Hematopoietic multipotent progenitor cell treated with erythropoietin and hydrocortisone succinate and interleukin-3 and kit ligand, for 4 days (in vitro differentiated cells): ENCODE data around the gene SLC25A14.

Experiments used
- DNase-seq: peaks from one replicate; pipeline ENCODE4 v3.0.0-alpha.2; 2015

Gene SLC25A14

GRCh38 chrX:130385520-130385919 is 45.8 kb downstream of the SLC25A14 start, which contains the start of gene GPR119:
GPR119 (minus strand) TSS chrX:130385674; CDS start chrX:130385447, 227 bp downstream.
- DNase-seq = no peak

GRCh38 chrX:130386408-130386808 is 46.7 kb downstream of the SLC25A14 start:
- DNase-seq = no peak

DNA sequence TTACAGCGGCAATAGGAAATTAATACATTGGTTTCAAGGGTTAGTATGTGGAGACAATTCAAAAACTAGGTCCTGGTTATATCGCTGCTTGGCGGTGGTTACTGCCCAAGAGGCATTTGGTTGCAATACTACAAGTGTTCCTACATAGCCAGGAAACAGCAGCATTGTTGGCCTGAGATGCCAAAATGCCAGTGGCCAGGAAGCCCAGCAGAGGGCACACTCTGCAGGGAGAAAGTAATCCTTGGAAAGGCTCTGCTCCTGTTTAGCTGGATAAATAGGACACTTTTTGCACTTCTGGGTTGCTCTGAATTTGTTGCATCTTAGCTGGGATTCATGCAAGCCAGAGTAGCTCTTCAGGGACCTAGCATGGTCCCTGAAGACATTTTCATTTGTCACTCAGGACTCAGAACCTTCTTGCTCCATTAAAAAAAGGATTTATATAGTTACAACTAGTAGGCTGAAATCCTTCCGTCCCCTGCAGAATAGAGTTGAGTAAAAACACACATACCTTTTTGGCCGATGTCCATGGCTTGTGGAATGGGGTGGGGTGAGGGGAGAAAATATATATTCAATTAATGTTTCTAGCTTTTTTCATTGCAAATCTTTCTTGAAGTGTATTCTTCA is 53.8 kb downstream of the SLC25A14 start:
- DNase-seq = peak; percentile 51

- no peak for DNase-seq
These were observed 55.6 kb downstream of the SLC25A14 start for GRCh38 chrX:130395341-130395740.

DNA sequence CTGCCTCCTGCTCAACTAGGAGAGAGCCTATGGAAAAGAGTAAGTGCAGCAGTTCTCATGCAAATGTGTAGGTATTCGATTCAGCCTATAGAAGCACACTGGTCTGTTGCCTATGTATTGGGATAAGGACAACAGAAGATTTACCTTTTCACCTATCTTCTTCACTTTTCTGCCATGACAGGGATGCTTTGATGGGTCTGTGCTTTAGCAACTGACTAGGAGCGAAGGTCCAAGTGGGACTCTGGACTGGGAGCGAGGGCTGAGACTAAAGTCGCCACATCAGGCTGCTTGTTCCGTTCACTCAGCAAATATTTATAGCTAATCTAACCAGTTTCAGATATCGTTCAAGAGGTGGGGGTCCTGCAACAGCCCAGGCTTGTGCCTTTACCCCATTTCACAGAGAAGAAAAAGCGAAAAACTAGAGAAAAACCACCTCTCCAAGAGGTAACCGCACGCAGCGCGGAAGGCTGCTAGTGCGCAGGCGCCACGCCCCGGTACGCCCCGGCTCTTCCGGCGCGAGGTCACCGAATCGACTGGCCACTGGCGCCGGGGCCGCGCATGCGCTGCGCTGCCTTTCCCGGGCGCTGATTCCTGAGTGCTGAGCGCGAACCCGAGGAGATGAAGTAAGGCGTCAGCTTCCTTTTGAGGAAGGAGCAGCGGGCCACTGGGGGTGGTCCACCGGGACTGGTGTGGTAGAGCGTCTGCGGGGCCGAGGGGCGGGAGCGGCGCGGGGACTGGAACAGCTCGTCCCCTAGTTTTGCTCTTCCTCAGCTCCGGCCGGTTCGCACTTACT is 61.9 kb downstream of the SLC25A14 start, which contains the start of gene RBMX2:
TSS of gene RBMX2 (plus strand) at position 573 of the 793 bp plus-strand sequence. CDS start at position 619, 46 bp downstream.
- peak; percentile 87 for DNase-seq

- no peak for DNase-seq
These were observed 62.5 kb downstream of the SLC25A14 start for GRCh38 chrX:130402208-130402684.

- DNase-seq = peak; percentile 33
These were observed 73.7 kb downstream of the SLC25A14 start for GRCh38 chrX:130413415-130413814.

DNA sequence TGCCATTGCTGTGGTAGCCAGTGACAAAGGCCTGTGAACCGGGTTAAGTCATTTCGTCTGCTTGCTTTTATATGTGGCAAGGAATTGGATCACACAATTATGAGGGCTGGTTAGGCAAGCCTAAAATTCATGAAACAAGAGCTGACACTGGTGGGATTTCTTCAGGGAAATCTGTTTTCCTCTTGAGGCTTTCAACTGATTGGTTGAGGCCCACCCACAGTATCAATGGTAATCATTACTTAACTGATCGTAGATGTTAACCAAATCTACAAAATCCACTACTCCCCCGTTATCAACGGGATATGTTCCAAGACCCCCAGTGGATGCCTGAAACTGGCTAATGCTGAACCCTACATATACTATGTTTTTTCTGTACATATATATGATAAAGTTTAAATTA is 75.1 kb downstream of the SLC25A14 start:
- no peak for DNase-seq

DNA sequence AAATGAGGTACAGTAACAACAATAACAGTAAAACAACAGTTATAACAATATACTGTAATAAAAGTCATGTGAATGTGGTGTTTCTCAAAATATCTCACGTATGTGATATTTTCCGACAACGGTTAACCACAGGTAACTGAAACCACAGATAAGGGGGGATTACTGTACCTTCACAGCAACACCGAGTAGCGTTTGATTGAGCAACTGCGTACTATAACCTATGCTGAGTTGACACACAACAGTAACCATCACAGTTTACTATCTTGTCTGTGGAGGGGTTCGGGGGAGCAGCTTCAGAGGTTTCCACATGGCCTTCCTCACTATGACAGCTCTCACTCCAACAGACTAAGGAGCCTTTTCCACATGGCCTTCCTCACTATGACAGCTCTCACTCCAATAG is 75.5 kb downstream of the SLC25A14 start:
- peak; percentile 12 for DNase-seq

- DNase-seq = no peak
These were observed 77.1 kb downstream of the SLC25A14 start for GRCh38 chrX:130416785-130417184.

- DNase-seq = no peak
These were observed 78.3 kb downstream of the SLC25A14 start for GRCh38 chrX:130418066-130418465.

DNA sequence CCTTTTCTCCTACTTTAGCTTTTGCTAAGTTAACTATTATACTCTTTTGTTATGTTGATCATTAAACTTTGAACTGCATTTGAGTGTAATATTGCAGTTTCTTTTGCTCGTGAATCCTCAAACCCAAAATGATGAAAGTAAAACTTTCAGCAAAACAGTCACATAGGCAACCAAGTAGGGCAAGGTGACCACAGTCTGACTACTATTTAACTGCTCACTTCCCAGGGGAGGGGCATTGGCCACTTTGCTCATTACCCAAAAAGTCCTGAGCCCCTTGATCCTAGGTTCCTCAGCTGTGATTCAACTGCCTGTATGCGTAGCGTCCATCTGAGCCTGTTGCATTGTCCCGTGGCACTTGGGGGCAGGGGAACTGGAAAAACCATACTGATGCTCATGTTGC is 79.0 kb downstream of the SLC25A14 start:
- no peak for DNase-seq

GRCh38 chrX:130419263-130419662 is 79.5 kb downstream of the SLC25A14 start:
- DNase-seq = no peak
